ENCODE results near the gene KLHL9.
"Not testable (repeated sequence)": the region's sequence is repeated elsewhere in the genome, so short reads cannot be mapped to it uniquely, and the experiment has no call there.

The KLHL9 gene, protein sequence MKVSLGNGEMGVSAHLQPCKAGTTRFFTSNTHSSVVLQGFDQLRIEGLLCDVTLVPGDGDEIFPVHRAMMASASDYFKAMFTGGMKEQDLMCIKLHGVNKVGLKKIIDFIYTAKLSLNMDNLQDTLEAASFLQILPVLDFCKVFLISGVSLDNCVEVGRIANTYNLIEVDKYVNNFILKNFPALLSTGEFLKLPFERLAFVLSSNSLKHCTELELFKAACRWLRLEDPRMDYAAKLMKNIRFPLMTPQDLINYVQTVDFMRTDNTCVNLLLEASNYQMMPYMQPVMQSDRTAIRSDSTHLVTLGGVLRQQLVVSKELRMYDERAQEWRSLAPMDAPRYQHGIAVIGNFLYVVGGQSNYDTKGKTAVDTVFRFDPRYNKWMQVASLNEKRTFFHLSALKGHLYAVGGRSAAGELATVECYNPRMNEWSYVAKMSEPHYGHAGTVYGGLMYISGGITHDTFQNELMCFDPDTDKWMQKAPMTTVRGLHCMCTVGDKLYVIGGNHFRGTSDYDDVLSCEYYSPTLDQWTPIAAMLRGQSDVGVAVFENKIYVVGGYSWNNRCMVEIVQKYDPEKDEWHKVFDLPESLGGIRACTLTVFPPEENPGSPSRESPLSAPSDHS

DNA sequence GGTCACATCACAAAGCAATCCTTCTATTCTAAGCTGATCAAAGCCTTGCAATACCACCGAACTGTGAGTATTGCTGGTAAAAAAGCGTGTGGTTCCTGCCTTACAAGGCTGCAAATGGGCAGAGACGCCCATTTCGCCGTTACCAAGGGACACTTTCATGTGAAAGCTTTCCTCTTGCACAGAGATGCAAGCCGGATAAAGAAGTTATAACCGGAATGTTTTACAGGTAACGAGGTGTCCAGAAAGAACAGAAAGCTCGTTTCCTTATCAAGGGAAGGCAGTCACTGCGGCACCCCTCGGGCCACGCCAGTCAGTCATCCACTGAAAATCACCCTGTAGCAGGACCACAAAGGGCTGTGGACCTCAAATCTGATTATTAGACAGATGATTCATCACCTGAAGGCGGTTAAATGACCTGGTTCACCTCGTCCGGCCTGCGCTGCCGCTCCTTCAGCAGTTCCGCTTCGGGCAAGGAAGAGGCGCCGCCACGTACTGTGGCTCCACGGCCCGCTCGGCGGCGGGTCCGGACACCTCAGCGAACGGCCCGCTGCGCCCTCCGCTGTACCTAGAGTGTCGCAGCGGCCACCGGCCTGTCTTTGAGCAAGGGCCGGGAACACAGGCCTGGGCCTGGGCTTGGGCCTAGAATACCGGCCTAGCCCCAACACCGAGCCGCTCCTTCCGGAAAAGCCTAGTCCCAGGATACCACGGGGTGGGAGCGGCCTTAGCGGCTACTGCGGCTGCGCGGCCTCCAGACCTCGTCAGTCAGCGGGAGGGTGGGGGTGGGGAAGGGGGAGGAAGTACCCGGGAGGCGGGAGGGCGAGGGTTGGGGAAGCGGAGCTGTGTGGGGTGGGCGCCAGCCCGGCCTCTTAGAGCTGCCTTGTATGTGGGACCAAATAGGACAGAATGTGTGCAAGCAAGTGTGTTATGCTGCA, at the start of gene KLHL9:
Gene KLHL9 (minus strand): TSS at position 704 of the 932 bp plus-strand sequence. CDS start 545 bp downstream, at position 159.
- peaks cover 16% of the 10 kb centered on the region for H3K36me3 Mint-ChIP-seq (ENCODE audit: low read depth)
- no peaks in the 10 kb centered on the region for H3K9me3 Mint-ChIP-seq
- H3K27me3 Mint-ChIP-seq (ENCODE audit: low read depth, poor library complexity), result peaks cover 4% of the 10 kb centered on the region
- TF ChIP-seq, protein P1, sequence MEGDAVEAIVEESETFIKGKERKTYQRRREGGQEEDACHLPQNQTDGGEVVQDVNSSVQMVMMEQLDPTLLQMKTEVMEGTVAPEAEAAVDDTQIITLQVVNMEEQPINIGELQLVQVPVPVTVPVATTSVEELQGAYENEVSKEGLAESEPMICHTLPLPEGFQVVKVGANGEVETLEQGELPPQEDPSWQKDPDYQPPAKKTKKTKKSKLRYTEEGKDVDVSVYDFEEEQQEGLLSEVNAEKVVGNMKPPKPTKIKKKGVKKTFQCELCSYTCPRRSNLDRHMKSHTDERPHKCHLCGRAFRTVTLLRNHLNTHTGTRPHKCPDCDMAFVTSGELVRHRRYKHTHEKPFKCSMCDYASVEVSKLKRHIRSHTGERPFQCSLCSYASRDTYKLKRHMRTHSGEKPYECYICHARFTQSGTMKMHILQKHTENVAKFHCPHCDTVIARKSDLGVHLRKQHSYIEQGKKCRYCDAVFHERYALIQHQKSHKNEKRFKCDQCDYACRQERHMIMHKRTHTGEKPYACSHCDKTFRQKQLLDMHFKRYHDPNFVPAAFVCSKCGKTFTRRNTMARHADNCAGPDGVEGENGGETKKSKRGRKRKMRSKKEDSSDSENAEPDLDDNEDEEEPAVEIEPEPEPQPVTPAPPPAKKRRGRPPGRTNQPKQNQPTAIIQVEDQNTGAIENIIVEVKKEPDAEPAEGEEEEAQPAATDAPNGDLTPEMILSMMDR (IDR thresholded peaks at IDR 0.05), result no peak
- peak; percentile 90 for DNase-seq
- peaks cover 49% of the 10 kb centered on the region for H3K4me1 Mint-ChIP-seq
- H3K27ac Mint-ChIP-seq, result peak within 1 kb of the TSS; percentile 96
- H3K4me3 Mint-ChIP-seq, result peak within 1 kb of the TSS; percentile 95

DNA sequence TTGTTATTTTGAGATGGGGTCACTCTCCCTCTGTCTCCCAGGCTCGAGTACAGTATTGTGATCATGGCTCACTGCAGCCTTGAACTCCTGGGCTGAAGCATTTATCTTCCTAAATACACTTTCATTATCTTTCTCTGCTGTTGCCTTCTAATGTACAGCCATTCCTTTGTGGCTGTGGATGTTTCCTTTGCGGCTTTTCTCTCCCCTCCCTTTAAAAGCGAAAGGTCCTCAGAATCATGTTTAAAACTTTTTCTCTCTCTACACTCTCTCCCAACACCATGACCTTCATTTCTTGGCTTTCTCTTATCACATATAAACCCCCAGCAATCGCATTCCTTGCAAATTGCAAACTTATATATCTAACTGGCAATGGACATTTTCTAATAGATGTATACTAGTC, 48.4 kb upstream of the KLHL9 start:
- peaks cover 19% of the 10 kb centered on the region for H3K4me1 Mint-ChIP-seq
- no peak overlapping the region for H3K27ac Mint-ChIP-seq
- H3K27me3 Mint-ChIP-seq (ENCODE audit: low read depth, poor library complexity), result peaks cover 19% of the 10 kb centered on the region
- no peaks in the 10 kb centered on the region for H3K9me3 Mint-ChIP-seq
- H3K36me3 Mint-ChIP-seq (ENCODE audit: low read depth), result no peaks in the 10 kb centered on the region
- H3K4me3 Mint-ChIP-seq, result no peak overlapping the region
- DNase-seq, result no peak
- TF ChIP-seq, protein P1 (IDR thresholded peaks at IDR 0.05), result no peak

DNA sequence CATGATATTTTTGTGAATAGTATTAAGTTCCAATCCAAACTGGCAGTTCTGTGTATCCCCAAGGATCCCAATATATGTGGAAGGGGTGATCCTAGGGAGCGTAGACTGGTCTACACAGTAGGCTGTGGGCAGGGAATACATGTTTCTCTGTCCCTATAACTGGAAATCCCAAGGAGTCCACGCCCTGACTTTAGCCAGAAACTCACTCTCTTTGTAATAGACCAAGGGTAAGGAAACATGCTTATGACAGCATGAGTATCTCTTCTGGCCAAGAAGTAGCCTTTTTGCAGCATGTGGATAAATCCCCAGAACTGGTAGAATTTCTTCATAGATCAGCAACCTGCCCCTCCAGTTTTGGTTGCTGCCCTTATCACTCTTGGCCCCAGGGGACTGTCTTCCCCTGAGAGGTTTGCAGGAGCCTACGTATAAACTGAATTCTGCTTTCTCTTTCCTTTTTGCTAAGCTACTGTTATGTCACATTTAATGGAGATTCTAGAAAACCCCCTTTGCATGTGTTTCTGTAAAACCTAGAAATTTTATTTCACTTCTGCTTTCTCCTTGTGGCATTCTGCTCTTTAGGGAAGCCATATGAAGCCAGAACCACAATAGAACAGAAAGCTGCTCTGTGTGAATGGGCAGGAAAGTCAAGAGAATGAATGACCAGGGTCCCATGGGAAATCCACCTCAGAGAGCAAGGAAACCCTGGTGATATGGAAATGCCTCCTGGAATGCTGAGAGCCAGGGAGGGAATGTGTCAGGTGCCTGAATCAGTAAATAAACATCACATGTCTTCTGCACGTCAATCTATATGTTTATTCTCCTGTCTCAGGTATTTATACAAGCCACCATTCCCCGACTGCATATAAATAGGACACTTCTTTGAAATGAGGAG, 46.5 kb upstream of the KLHL9 start:
- TF ChIP-seq, protein P1 (IDR thresholded peaks at IDR 0.05), result no peak
- Mint-ChIP-seq H3K36me3 (ENCODE audit: low read depth) (no peaks in the 10 kb centered on the region), H3K4me3 (no peak overlapping the region), H3K9me3 (peaks cover 4% of the 10 kb centered on the region), H3K27me3 (ENCODE audit: low read depth, poor library complexity) (peaks cover 20% of the 10 kb centered on the region), H3K27ac (no peak overlapping the region), H3K4me1 (peaks cover 19% of the 10 kb centered on the region)
- no peak for DNase-seq

DNA sequence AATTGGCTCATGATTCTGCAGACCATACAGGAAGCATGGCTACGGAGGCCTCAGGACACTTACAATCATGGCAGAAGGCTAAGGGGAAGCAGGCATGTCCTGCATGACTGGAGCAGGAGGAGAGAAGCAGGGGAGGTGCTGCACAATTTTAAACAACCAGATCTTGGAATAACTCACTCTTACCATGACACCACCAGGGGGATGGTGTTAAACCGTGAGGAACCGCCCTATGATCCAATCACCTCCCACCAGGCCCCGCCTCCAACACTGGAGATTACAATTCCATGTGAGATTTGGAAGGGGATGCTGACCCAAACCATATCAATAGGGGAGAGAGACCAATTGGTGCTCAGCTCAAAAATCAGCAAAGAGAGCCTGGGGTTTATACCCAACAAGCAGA, 36.3 kb upstream of the KLHL9 start:
- not testable (repeated sequence) for H3K27me3 Mint-ChIP-seq (ENCODE audit: low read depth, poor library complexity); DNase-seq; H3K4me1 Mint-ChIP-seq; H3K27ac Mint-ChIP-seq; H3K4me3 Mint-ChIP-seq; H3K36me3 Mint-ChIP-seq (ENCODE audit: low read depth); H3K9me3 Mint-ChIP-seq

DNA sequence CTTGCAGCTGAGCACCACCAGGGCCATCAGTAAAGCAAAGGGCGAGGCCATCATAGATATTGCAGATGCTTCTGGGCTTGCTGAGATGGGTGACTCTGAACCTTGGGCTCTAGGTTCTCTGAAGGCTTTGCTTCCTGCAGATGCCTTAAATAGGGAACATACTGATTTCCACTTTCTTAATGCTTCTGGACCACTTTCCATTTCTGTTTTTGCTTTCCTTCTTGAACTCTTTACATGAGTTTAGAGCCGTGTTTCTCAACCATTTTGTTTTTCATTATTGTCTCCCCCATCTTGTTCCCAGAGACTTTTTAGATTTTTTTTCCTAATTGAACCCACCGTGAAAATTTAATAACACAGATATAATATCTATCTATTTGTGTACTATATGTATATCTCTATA, 32.8 kb upstream of the KLHL9 start, which contains the start of gene IFNA13:
Gene IFNA13 (minus strand): TSS at position 101 of the 400 bp plus-strand sequence. CDS start 47 bp downstream, at position 54.
- H3K4me3 Mint-ChIP-seq, result no peak within 1 kb of the TSS
- no peak within 1 kb of the TSS for H3K27ac Mint-ChIP-seq
- no peaks in the 10 kb centered on the region for H3K4me1 Mint-ChIP-seq
- TF ChIP-seq, protein P1 (IDR thresholded peaks at IDR 0.05), result no peak
- H3K9me3 Mint-ChIP-seq, result no peaks in the 10 kb centered on the region
- no peaks in the 10 kb centered on the region for H3K36me3 Mint-ChIP-seq (ENCODE audit: low read depth)
- peaks cover 16% of the 10 kb centered on the region for H3K27me3 Mint-ChIP-seq (ENCODE audit: low read depth, poor library complexity)
- DNase-seq, result no peak

DNA sequence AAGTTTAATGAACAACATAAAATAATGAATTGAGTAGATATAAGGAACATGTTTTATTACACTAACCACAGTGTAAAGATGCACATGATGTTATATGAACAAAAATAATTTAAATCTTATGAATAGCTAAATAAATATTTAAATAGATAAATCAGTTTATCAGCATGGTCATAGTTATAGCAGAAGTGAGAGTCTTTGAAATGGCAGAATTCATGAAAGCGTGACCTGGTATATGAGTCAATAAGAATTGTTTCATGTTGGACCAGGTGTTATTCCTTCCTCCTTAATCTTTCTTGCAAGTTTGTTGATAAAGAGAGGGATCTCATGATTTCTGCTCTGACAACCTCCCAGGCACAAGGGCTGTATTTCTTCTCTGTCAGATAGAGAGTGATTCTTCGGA, 32.0 kb upstream of the KLHL9 start:
- not testable (repeated sequence) for DNase-seq; H3K36me3 Mint-ChIP-seq (ENCODE audit: low read depth); H3K4me3 Mint-ChIP-seq; H3K4me1 Mint-ChIP-seq; H3K9me3 Mint-ChIP-seq; H3K27ac Mint-ChIP-seq
- peaks cover 16% of the 10 kb centered on the region for H3K27me3 Mint-ChIP-seq (ENCODE audit: low read depth, poor library complexity)
